PC-3 (cell line): ENCODE data around the gene CMPK1.

Experiments used
- CTCF ChIP-seq: fragments of 300-600 bp; sonication (generic); conservative IDR thresholded peaks from 2 replicates; pipeline ENCODE4 v1.5.1; 2017; ENCODE audit warnings: antibody characterized with exemption, low read depth, mild to moderate bottlenecking, low read length
- EZH2 ChIP-seq: fragments of 300-600 bp; sonication (generic); IDR thresholded peaks from one replicate; pipeline ENCODE4 v1.6.1; 2017; ENCODE audit warnings: antibody characterized with exemption, mild to moderate bottlenecking, low read length; ENCODE audit not compliant: unreplicated experiment
- EZH2phosphoT487 ChIP-seq: fragments of 300-600 bp; sonication (generic); IDR thresholded peaks from 2 replicates; pipeline ENCODE4 v1.6.1; 2018; ENCODE audit warnings: mild to moderate bottlenecking, antibody characterized with exemption, low read length, borderline replicate concordance

- TF ChIP-seq CTCF, result no peak
- no peak for TF ChIP-seq EZH2
- no peak for TF ChIP-seq EZH2phosphoT487
Observed at GRCh38 chr1:47388030-47388890, 54.7 kb downstream of the CMPK1 start.
